ENCODE measurements around the gene MRPS9.

MRPS9 gene

GRCh38 chr2:105142239-105142638 is 104.4 kb downstream of the MRPS9 start:
- TF ChIP-seq CTCF (IDR thresholded peaks at IDR 0.05): no peak
- Histone ChIP-seq H3K27ac (no peak overlapping the region), H3K9me3 (no peaks in the 10 kb centered on the region), H3K36me3 (no peaks in the 10 kb centered on the region), H3K27me3 (peaks cover 68% of the 10 kb centered on the region), H3K4me1 (ENCODE audit: control insufficient read depth in 1 of 2, insufficient read depth in 1 of 2, low read depth in 1 of 2, low read length in 1 of 2) (no peaks in the 10 kb centered on the region), H3K4me3 (ENCODE audit: low read depth in 1 of 2, low read length in 1 of 2) (no peak overlapping the region)

DNA sequence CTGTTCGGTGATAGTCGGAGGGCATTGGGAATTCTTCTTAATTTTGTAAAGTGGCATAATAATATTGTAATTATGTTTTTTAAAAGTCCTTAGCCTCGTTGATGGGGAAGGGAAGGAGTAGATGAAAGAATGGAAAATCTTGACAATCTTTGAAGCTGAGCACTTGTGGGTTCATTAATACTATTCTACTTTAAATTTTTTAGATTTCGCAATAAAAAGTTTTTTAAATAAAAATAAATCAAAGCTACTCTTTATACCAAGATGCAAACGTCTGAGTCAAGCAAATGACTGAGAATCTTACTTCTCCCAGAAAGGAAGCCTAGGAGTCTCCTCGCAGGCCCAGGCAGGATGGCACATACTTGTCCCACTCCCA is 105.2 kb downstream of the MRPS9 start:
- H3K4me3 ChIP-seq (ENCODE audit: low read depth in 1 of 2, low read length in 1 of 2): no peak overlapping the region
- TF ChIP-seq CTCF (IDR thresholded peaks at IDR 0.05): no peak
- H3K9me3 ChIP-seq: no peaks in the 10 kb centered on the region
- H3K36me3 ChIP-seq: no peaks in the 10 kb centered on the region
- no peak overlapping the region for H3K27ac ChIP-seq
- no peaks in the 10 kb centered on the region for H3K4me1 ChIP-seq (ENCODE audit: control insufficient read depth in 1 of 2, insufficient read depth in 1 of 2, low read depth in 1 of 2, low read length in 1 of 2)
- H3K27me3 ChIP-seq: peaks cover 76% of the 10 kb centered on the region

DNA sequence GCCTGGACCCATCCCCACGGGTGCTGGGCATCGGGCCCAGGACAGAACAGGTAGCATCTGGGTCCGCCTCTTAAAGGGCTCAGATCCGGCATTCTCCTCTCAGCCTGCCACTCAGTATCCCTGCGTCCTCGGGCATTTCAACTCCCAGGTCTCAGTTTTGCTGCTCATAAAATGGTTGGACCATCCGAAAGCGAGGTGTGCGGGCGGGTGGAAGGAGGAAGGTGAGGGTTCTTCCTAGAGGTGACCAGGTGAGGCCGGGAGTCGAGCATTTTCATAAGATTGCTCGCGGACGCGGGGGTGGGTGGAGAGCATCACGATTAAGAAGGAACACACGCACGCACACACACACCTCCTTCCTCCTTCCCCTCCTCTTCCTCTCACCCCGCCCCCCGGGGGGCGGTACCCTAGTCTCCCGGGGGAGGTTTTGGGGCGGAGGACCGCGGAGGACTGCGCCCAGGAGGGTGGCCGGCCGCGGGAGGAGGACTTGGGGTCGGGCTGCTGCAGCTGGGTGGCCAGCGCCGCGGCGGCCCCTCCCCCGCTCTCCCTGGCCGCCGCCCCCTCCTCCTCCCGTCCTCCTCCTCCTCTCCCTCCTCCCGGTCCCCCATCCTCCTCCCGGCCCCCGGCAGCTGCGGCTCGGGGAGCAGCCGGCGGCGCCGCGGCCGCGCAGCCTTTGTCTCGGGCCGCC is 105.7 kb downstream of the MRPS9 start:
- H3K4me1 ChIP-seq (ENCODE audit: control insufficient read depth in 1 of 2, insufficient read depth in 1 of 2, low read depth in 1 of 2, low read length in 1 of 2): no peaks in the 10 kb centered on the region

GRCh38 chr2:105144152-105144940 is 106.5 kb downstream of the MRPS9 start:
- no peak overlapping the region for H3K27ac ChIP-seq
- no peaks in the 10 kb centered on the region for H3K36me3 ChIP-seq
- no peaks in the 10 kb centered on the region for H3K4me1 ChIP-seq (ENCODE audit: control insufficient read depth in 1 of 2, insufficient read depth in 1 of 2, low read depth in 1 of 2, low read length in 1 of 2)
- no peaks in the 10 kb centered on the region for H3K9me3 ChIP-seq
- H3K27me3 ChIP-seq: peaks cover 88% of the 10 kb centered on the region
- no peak overlapping the region for H3K4me3 ChIP-seq (ENCODE audit: low read depth in 1 of 2, low read length in 1 of 2)
- TF ChIP-seq CTCF (IDR thresholded peaks at IDR 0.05): no peak

More for the DNA sequence above, 105.7 kb downstream of the MRPS9 start:
- no peaks in the 10 kb centered on the region for H3K9me3 ChIP-seq
- H3K27ac ChIP-seq: no peak overlapping the region
- H3K36me3 ChIP-seq: no peaks in the 10 kb centered on the region
- no peak for TF ChIP-seq CTCF (IDR thresholded peaks at IDR 0.05)
- H3K4me3 ChIP-seq (ENCODE audit: low read depth in 1 of 2, low read length in 1 of 2): no peak overlapping the region
- peaks cover 81% of the 10 kb centered on the region for H3K27me3 ChIP-seq

- no peak for TF ChIP-seq CTCF (IDR thresholded peaks at IDR 0.05)
- Histone ChIP-seq H3K36me3 (no peaks in the 10 kb centered on the region), H3K4me3 (ENCODE audit: low read depth in 1 of 2, low read length in 1 of 2) (no peak overlapping the region), H3K27ac (no peak overlapping the region), H3K27me3 (peaks cover 88% of the 10 kb centered on the region), H3K4me1 (ENCODE audit: control insufficient read depth in 1 of 2, insufficient read depth in 1 of 2, low read depth in 1 of 2, low read length in 1 of 2) (no peaks in the 10 kb centered on the region), H3K9me3 (no peaks in the 10 kb centered on the region)
Observed at GRCh38 chr2:105144941-105145300, 107.1 kb downstream of the MRPS9 start.
